ENCODE results near the gene PKP3.

- TF ChIP-seq EZH2 (optimal IDR thresholded peaks at IDR 0.05; ENCODE audit: low read depth, low read length) = no peak
- no peak for TF ChIP-seq CTCF (IDR thresholded peaks at IDR 0.05; ENCODE audit: low read length)
Observed at GRCh38 chr11:399731-400211, 5.8 kb downstream of the PKP3 start.
